H1 (cell line): ENCODE measurements around the gene NEMF. TPM values are rescaled to one million over a fixed set of nuclear protein-coding genes. Genes with fewer than 3 reads are reported as not detected.

Experiments
- CTCF ChIA-PET: fragments of 300-600 bp; sonication (Branson Sonifier 250); formaldehyde crosslinking; loops from one replicate; lab custom pipeline; 2021; ENCODE audit not compliant: partially characterized antibody; lab: Charles Lee
- POLR2A ChIA-PET: fragments of 300-600 bp; sonication (Branson Sonifier 250); formaldehyde crosslinking; loops from one replicate; lab custom pipeline; 2021; ENCODE audit warnings: inconsistent platforms; ENCODE audit not compliant: partially characterized antibody; lab: Charles Lee
- DNase-seq, 2 experiments: peaks; one replicate each; pipeline versions ENCODE4 v3.0.0 to v3.0.0-alpha.2; 2010 to 2022; ENCODE audit warnings: low spot score in 2 of 2, low read depth in 1 of 2, mixed read lengths in 1 of 2
- FAIRE-seq: peaks from 2 replicates; lab custom pipeline; 2011; peaks lifted over from hg19 to GRCh38; lab: Jason Lieb, UNC
- H2AFZ ChIP-seq: 2 replicates; pipeline ENCODE4 v1.8.1; 2012; ENCODE audit warnings: low read length, inconsistent platforms
- H2AK5ac ChIP-seq: 2 replicates; pipeline ENCODE4 v1.6.1; 2013; ENCODE audit warnings: low read depth, low read length
- H2BK120ac ChIP-seq: replicated peaks from 2 replicates; pipeline ENCODE3; 2013; ENCODE audit warnings: low read depth, low read length, inconsistent platforms
- H2BK12ac ChIP-seq: 2 replicates; pipeline ENCODE4 v1.6.1; 2013; ENCODE audit warnings: low read depth, low read length
- H2BK15ac ChIP-seq: 2 replicates; pipeline ENCODE4 v1.6.1; 2013; ENCODE audit warnings: low read length
- H2BK20ac ChIP-seq: 2 replicates; pipeline ENCODE4 v1.6.1; 2013; ENCODE audit warnings: low read length
- H2BK5ac ChIP-seq: 2 replicates; pipeline ENCODE4 v1.6.1; 2013; ENCODE audit warnings: low read depth, low read length
- H3K14ac ChIP-seq: 2 replicates; pipeline ENCODE4 v1.6.1; 2013; ENCODE audit warnings: inconsistent platforms; ENCODE audit not compliant: insufficient read length
- H3K18ac ChIP-seq: 2 replicates; pipeline ENCODE4 v1.6.1; 2013; ENCODE audit warnings: low read length; ENCODE audit errors: extremely low read depth
- H3K23ac ChIP-seq: 2 replicates; pipeline ENCODE4 v1.6.1; 2013; ENCODE audit warnings: inconsistent platforms; ENCODE audit not compliant: insufficient read length
- H3K23me2 ChIP-seq: 2 replicates; pipeline ENCODE4 v1.6.1; 2013; ENCODE audit warnings: low read depth, low read length
- H3K27ac ChIP-seq: 2 replicates; pipeline ENCODE4 v1.6.1; 2011; ENCODE audit warnings: low read depth, low read length, inconsistent platforms
- H3K27me3 ChIP-seq, 4 experiments: replicated peaks in 1 of 4; 1 replicate in 1 of 4; 2 replicates in 3 of 4; pipeline versions ENCODE4 v1.6.1 to v1.8.1; 2011 to 2013; ENCODE audit warnings: low read length in 3 of 4, mild to moderate bottlenecking in 3 of 4, inconsistent platforms in 2 of 4, mixed read lengths in 2 of 4, moderate library complexity in 1 of 4; ENCODE audit not compliant: control insufficient read depth in 3 of 4, insufficient read depth in 3 of 4; ENCODE audit errors: extremely low read depth in 1 of 4
- H3K36me3 ChIP-seq, 4 experiments: 2 replicates each; pipeline versions ENCODE4 v1.6.1 to v1.8.1; 2011 to 2013; ENCODE audit warnings: mild to moderate bottlenecking in 4 of 4, low read length in 3 of 4, moderate library complexity in 2 of 4, control low read depth in 1 of 4, inconsistent platforms in 1 of 4; ENCODE audit not compliant: insufficient read depth in 4 of 4, control insufficient read depth in 2 of 4
- H3K4ac ChIP-seq: replicated peaks from 2 replicates; pipeline ENCODE3; 2013; ENCODE audit warnings: low read length, low read depth, mixed read lengths, inconsistent platforms; ENCODE audit not compliant: insufficient read length
- H3K4me1 ChIP-seq, 4 experiments: replicated peaks in 1 of 4; 1 replicate in 1 of 4; 2 replicates in 3 of 4; pipeline versions ENCODE4 v1.6.1 to v1.8.1; 2011 to 2013; ENCODE audit warnings: low read length in 3 of 4, inconsistent platforms in 2 of 4, mixed read lengths in 1 of 4; ENCODE audit not compliant: insufficient read depth in 4 of 4, control insufficient read depth in 3 of 4
- H3K4me2 ChIP-seq, 2 experiments: 2 replicates each; pipeline versions ENCODE4 v1.6.1 to v1.8.1; 2011 to 2013; ENCODE audit warnings: low read depth in 2 of 2, low read length in 2 of 2, control low read depth in 1 of 2, inconsistent platforms in 1 of 2, mild to moderate bottlenecking in 1 of 2; ENCODE audit not compliant: insufficient read depth in 1 of 2
- H3K4me3 ChIP-seq, 4 experiments: fragments of 200-600, 300-600 bp in 1 of 4; sonication (generic), shearing (Covaris generic), sonication (Bioruptor Twin) in 1 of 4; 2 replicates each; pipeline versions ENCODE4 v1.5.1 to v1.8.1; 2011 to 2016; ENCODE audit warnings: low read length in 4 of 4, low read depth in 3 of 4, control low read depth in 2 of 4, inconsistent platforms in 2 of 4, mild to moderate bottlenecking in 2 of 4, mixed read lengths in 1 of 4, moderate library complexity in 1 of 4; ENCODE audit not compliant: insufficient read depth in 2 of 4; ENCODE audit errors: extremely low read depth in 1 of 4
- H3K56ac ChIP-seq: replicated peaks from 2 replicates; pipeline ENCODE3; 2013; ENCODE audit warnings: low read depth, mild to moderate bottlenecking, mixed read lengths, low read length, inconsistent platforms; ENCODE audit not compliant: insufficient read length
- H3K79me1 ChIP-seq: 2 replicates; pipeline ENCODE4 v1.6.1; 2013; ENCODE audit warnings: low read depth, low read length, control low read depth
- H3K79me2 ChIP-seq, 2 experiments: 2 replicates each; pipeline versions ENCODE4 v1.6.1 to v1.8.1; 2012 to 2013; ENCODE audit warnings: low read length in 2 of 2, mild to moderate bottlenecking in 2 of 2, inconsistent platforms in 1 of 2; ENCODE audit not compliant: insufficient read depth in 2 of 2, control insufficient read depth in 1 of 2
- H3K9ac ChIP-seq, 4 experiments: replicated peaks in 1 of 4; 1 replicate in 1 of 4; 2 replicates in 3 of 4; pipeline versions ENCODE4 v1.6.1 to v1.8.1; 2011 to 2013; ENCODE audit warnings: low read depth in 3 of 4, low read length in 3 of 4, control low read depth in 2 of 4, mild to moderate bottlenecking in 2 of 4, moderate library complexity in 2 of 4, inconsistent platforms in 1 of 4; ENCODE audit errors: extremely low read depth in 1 of 4
- H3K9me3 ChIP-seq, 2 experiments: 2 replicates each; pipeline versions ENCODE4 v1.6.1 to v1.8.1; 2012 to 2013; ENCODE audit warnings: mild to moderate bottlenecking in 2 of 2, moderate library complexity in 2 of 2, control low read depth in 1 of 2, inconsistent platforms in 1 of 2, low read depth in 1 of 2, low read length in 1 of 2, mixed read lengths in 1 of 2; ENCODE audit not compliant: insufficient read depth in 2 of 2
- H4K20me1 ChIP-seq, 2 experiments: replicated peaks in 1 of 2; 2 replicates each; pipeline versions ENCODE3 to v1.8.1; 2011 to 2013; ENCODE audit warnings: inconsistent platforms in 2 of 2, low read length in 2 of 2, mild to moderate bottlenecking in 1 of 2; ENCODE audit not compliant: insufficient read depth in 2 of 2, control insufficient read depth in 1 of 2
- H4K5ac ChIP-seq: 2 replicates; pipeline ENCODE4 v1.6.1; 2013; ENCODE audit warnings: low read length, low read depth, mixed read lengths, inconsistent platforms; ENCODE audit not compliant: insufficient read length
- H4K8ac ChIP-seq: 2 replicates; pipeline ENCODE4 v1.8.0; 2013; ENCODE audit warnings: mild to moderate bottlenecking, moderate library complexity, low read length, inconsistent platforms; ENCODE audit not compliant: insufficient read depth; ENCODE audit errors: extremely low read depth
- H4K91ac ChIP-seq: replicated peaks from 2 replicates; pipeline ENCODE3; 2013; ENCODE audit warnings: low read length, mixed read lengths, inconsistent platforms; ENCODE audit not compliant: insufficient read length
- EP300 ChIP-seq, 2 experiments: IDR thresholded peaks; 1 replicate in 1 of 2; 2 replicates in 1 of 2; pipeline ENCODE4 v1.6.1; 2011 to 2012; ENCODE audit warnings: low read depth in 2 of 2, low read length in 2 of 2, mild to moderate bottlenecking in 2 of 2, borderline replicate concordance in 1 of 2, inconsistent platforms in 1 of 2, moderate library complexity in 1 of 2
- PHF8 ChIP-seq: fragments of 200-600 bp; sonication (generic); conservative IDR thresholded peaks from 2 replicates; pipeline ENCODE4 v1.7.1; 2012; ENCODE audit warnings: low read depth, mild to moderate bottlenecking, inconsistent platforms, low read length, moderate library complexity
- POU5F1 ChIP-seq: IDR thresholded peaks from 2 replicates; pipeline ENCODE4 v1.6.1; 2011; ENCODE audit warnings: low read depth, mild to moderate bottlenecking, low read length, moderate library complexity
- WGBS, 2 experiments: shearing (Covaris generic) in 1 of 2; methylation state at CpG; one replicate each; pipeline versions ENCODE4 v1.1.6 to v1.1.7; 2013 to 2015; ENCODE audit warnings: low lambda C conversion rate in 2 of 2, mixed read lengths in 2 of 2, inconsistent platforms in 1 of 2, low coverage in 1 of 2, missing lambda C conversion rate in 1 of 2; ENCODE audit not compliant: insufficient replicate concordance in 2 of 2, insufficient coverage in 1 of 2, insufficient read length in 1 of 2; ENCODE audit errors: extremely low coverage in 1 of 2, missing lambda C conversion rate in 1 of 2; 5-methylcytosine and 5-hydroxymethylcytosine counted together
- polyA plus RNA-seq, 7 experiments: library from polyadenylated mRNA; depleted of rRNA in 3 of 7; stranded (reverse) in 5 of 7; unstranded in 2 of 7; fragments of >200 nt in 5 of 7; fragments of 200-250 nt in 2 of 7; gene quantifications; 1 replicate in 5 of 7; 2 replicates in 1 of 7; 4 replicates in 1 of 7; pipeline versions ENCODE4 v1.2.1 to v1.2.3, GENCODE V29; 2011 to 2013; ENCODE audit warnings: missing spikeins in 2 of 7, mixed read lengths in 2 of 7
- total RNA-seq: library from RNA; stranded (reverse); fragmentation: NEBNext Ultra II Directional; extraction: Animal tissue kit (Norgen Biotek cat#: 25700); gene quantifications from 2 replicates; pipeline ENCODE4 v1.2.1, GENCODE V29; 2021
- TF ChIP-seq, protein P1 (sequence below): IDR thresholded peaks from 2 replicates; pipeline ENCODE4 v1.6.1; 2012; ENCODE audit warnings: inconsistent platforms

The NEMF gene
- total and polyA plus RNA-seq, 2 of the 8 experiments (the other 6 are each of a cell fraction or from before 2014, with no cell fraction given), result 8.3 to 45.5 TPM

DNA sequence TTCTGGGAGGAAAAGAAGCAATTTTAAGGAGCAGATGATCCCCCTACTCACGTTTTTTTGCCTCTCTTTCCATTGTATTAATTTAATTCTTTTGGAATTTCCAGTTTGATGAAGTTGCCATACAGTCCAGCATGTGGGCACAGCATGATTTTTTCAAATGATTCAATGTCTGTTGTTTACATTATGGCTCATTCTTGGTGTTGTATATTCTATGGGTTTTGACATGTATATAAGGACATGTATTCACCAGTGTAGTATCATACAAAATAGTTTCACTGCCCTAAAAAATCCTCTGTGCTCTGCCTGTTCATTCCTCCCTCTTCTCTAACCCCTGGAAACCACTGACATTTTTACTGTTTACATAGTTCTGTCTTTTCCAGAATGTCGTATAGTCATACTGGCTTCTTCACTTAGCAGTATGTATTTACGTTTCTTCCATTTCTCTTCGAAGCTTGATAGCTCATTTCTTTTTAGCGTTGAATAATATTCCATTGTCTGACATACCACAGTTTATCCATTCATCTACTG lies 98.0 kb downstream of the NEMF start:
- H4K8ac ChIP-seq, result no peak overlapping the region
- no peaks in the 10 kb centered on the region for H4K20me1 ChIP-seq
- H2BK120ac ChIP-seq, result no peak overlapping the region
- ChIA-PET POLR2A (no interaction called here), CTCF (no interaction called here)
- H3K23me2 ChIP-seq, result no peaks in the 10 kb centered on the region
- no peak overlapping the region for H4K91ac ChIP-seq
- H2BK20ac ChIP-seq, result no peak overlapping the region
- no peak overlapping the region for H3K56ac ChIP-seq
- no peaks in the 10 kb centered on the region for H3K27me3 ChIP-seq
- TF ChIP-seq EP300 (IDR thresholded peaks at IDR 0.05; ENCODE audit: borderline replicate concordance in 1 of 2, low read depth in 2 of 2, low read length in 2 of 2), result no peak
- TF ChIP-seq, protein P1, sequence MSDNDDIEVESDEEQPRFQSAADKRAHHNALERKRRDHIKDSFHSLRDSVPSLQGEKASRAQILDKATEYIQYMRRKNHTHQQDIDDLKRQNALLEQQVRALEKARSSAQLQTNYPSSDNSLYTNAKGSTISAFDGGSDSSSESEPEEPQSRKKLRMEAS, result no peak
- no peak for TF ChIP-seq PHF8
- no peak for TF ChIP-seq POU5F1
- H3K4ac ChIP-seq, result no peak overlapping the region
- 80% methylated on average over 5 of the region's 5 CpGs; no CpG with 5 or more reads in 1 of the 2 experiments for WGBS, 2 experiments
- no peaks in the 10 kb centered on the region for H3K4me1 ChIP-seq
- no peaks in the 10 kb centered on the region for H3K79me1 ChIP-seq
- H3K79me2 ChIP-seq, result no peaks in the 10 kb centered on the region
- H2AFZ ChIP-seq, result no peak overlapping the region
- H4K5ac ChIP-seq, result no peak overlapping the region
- H3K23ac ChIP-seq, result no peak overlapping the region
- H3K4me2 ChIP-seq, result no peak overlapping the region
- no peak overlapping the region for H2BK5ac ChIP-seq
- no peak overlapping the region for H3K4me3 ChIP-seq
- H3K27ac ChIP-seq, result no peak overlapping the region
- no peak for FAIRE-seq
- H3K9ac ChIP-seq, result no peak overlapping the region
- no peak for DNase-seq
- H2AK5ac ChIP-seq, result no peak overlapping the region
- no peak overlapping the region for H2BK15ac ChIP-seq
- H3K36me3 ChIP-seq, result no peaks in the 10 kb centered on the region
- H3K14ac ChIP-seq, result no peak overlapping the region
- H2BK12ac ChIP-seq, result no peak overlapping the region
- H3K9me3 ChIP-seq, result no peaks in the 10 kb centered on the region
- no peak overlapping the region for H3K18ac ChIP-seq
